HG03354 (cell line): Measurements from ENCODE around the gene TNFRSF14.

Experiments
- ATAC-seq: cut with Tn5 transposase; IDR thresholded peaks from one replicate; pipeline ENCODE4 v1.9.1; 2021; ENCODE audit warnings: mild to moderate bottlenecking; ENCODE audit not compliant: unreplicated experiment, poor library complexity, severe bottlenecking

The TNFRSF14 gene

DNA sequence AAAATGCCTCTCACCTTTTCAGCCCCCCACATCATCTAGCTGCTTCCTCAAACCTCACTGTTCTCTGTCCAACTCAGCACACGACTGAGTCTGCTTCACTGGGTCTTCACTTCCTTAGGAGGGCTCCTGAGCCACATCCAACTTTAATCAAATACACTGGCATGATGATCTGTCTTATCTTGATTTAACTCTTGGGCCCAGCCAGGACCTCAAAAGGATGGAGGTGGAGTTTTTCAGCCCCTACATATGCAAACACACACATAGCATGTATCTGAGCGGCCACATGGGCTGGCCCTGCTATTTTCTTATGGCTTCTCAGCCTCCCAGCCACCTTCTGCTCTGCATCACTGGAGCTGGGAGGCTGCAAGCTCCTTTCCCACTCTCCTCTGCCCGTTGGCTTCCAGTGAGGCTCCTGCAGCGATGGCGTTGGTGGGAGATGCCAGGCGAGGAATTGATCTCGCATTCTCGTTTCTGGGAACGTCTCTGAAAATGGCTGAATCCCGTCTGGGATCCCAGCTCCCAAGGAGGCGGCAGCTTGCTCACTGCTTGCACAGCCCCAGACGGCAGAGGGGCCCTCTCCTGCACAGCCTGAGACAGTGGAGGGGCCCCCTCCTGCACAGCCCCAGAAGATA lies 28.6 kb downstream of the TNFRSF14 start:
- no peak for ATAC-seq

DNA sequence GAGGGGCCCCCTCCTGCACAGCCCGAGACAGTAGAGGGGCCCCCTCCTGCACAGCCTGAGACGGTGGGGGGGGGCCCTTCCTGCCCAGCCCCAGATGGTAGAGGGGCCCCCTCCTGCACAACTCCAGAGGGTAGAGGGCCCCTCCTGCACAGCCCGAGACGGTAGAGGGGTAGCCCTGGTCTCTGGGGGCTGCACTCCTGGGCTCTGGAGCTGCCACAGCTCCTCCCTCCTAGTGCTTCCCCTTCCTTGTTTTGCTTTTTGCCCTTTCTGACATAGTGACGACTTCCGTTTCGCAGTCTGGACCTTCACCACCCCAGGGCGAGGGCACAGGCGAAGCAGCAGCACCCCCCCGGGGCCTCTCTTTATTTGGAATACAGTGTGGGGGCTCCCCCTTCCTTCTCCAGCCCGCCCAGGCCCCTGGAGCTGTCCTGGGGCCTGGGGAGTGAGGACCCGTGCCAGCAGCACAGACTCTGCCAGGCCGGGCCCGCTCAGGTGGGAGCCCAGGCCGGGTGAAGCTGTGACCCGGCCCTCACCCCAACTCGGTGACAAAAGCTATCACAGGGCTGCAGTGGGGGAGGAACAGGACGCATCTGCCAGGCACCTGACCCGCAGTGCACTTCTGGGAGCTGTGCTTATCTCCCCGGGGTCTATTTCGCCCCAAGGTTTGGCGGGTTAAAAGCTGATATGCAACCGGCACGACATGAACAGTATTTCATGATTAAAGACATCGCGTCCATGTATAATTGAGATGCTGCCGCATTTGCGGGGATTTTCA lies 29.3 kb downstream of the TNFRSF14 start:
- ATAC-seq: peak; percentile 52

DNA sequence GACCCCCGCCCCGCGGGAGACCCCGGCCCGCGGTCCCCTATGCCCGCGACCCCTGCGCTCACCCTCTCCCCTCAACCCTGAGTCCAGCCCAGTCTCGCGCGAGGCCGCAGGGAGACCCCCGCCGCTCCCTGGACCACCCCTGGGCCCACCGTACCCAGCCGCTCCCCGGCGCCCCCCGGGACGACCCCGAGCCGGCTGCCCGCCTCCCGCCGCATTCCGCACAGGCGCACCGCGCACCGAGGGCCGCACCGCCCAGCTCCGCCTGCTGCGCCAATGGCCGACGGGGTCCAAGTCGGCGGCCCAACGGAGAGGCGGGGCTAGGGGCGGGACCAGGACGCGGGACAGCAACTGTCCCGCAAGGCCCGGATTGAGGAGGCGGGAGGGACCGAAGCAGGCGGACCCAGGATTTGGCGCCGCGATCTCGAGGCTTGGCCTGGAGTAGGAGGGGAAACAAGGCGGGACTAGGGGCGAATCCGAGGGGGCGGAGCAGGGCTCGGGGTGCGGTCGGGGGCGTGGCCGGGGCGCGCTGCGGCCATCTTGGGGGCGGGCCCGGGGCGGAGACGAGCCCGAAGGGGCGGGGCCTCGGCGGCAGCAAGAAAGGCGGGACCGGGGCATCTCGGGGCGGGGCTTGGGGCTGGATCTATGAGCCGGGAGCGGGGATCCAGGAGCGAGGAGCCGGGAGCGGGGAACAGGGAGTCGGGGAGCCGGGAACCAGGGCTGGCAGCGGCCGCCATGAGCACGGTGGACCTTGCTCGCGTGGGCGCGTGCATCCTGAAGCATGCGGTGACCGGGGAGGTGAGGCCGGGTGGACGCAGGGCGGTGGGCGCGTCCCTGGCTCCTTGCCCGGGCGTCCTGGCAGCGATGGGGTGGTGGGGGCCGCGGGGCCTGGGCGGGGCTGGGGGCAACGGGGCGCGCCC lies 30.2 kb downstream of the TNFRSF14 start, which contains the start of gene PRXL2B:
PRXL2B (plus strand) TSS at position 624 of the 917 bp plus-strand sequence; CDS start at position 733, 109 bp downstream.
- peak; percentile 67 for ATAC-seq

DNA sequence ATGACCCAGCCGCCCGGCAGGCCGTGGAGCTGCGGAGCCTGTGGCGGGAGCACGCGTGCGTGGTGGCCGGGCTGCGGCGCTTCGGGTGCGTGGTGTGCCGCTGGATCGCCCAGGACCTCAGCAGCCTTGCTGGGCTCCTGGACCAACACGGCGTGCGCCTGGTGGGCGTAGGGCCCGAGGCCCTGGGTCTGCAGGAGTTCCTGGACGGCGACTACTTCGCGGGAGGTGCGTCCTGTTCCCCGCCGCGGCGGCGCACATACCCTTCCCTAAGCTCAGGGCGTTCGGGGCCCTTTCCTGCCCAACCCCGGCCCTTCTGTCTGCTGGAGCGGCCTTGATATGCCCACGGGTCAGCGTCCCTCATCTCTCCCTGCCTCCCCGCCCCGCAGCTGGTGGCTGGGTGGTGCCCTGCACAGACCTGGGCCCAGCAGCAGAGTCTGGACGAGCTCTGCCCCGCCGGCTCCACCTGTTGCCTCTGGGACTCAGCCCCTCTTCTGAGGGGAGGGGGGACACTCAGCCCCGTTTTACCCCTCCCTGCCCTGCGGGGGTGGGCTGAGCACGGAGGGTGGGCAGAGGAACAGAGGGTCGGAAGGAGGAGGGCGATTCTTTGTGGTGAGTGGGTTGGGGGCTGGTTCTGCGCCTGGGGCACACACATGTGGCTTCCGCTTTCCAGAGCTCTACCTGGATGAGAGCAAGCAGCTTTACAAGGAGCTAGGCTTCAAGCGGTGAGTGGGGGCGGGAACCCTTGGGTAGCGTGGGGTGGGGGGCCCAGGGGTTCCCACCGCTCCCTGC lies 31.1 kb downstream of the TNFRSF14 start:
- ATAC-seq: peak; percentile 2

DNA sequence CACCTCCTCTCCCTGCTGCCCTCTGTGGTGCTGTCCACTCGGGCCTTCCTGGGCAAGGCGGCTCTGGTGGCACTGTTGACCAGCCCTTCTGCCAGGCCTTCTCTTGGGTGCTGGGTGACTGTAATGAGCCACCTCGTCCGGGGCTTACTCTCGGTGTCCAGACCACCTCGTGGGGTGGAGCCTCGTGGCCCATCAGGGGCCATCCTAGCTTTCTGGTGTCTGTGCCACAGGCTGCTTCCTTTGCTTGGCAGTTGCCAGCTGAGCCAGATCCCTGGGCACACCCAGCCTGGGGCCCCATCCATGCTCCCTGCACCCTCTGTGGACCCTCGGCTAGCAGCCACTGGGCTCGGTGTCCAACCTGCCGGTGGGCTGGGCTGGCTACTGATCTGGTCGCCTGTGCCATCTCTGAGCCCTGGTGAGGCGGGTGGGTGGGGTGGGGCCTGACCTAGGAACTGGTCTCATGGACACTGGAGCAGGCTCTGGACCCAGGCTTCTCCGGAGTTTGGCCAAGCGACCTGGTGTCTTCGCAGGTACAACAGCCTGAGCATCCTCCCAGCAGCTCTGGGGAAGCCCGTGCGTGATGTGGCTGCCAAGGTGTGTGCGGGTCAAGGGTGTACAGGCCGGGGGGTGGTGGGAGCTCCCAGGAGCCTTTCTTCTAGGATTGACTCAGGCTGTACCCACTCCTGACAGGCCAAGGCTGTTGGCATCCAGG lies 31.8 kb downstream of the TNFRSF14 start:
- ATAC-seq: no peak

DNA sequence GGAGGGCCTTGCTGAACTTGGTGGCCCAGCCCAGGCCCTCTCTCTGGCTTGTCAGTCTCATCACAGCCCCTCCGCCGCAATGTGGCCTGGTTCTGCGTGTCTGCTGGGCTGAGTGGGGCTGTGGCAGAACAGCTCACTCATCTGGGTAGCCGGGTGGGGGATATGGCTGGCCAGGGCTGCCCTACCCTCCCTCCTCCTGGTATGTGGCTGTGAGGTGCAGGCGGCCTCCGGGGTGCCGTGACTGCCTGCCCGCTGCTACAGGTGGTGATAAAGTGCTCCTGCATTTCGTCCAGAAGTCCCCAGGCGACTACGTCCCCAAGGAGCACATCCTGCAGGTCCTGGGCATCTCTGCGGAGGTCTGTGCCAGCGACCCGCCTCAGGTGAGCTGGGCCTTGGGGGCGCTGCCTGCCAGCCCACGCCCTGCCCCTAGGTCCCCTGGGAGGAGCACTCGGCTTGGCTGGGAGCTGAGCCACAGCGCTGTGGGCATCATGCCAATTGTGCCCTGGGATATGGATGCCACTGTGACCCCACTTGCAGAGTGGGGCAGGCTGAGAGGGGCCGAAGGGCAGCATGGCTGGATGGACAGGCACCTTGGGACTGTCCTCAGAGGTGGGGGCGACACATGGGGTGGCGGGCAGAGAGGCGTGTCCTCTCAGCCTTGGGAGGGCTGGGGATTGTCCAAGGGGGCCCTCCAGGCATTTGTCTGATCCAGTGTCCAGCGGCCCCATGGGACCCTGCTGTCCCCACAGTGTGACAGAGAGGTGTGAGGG lies 32.7 kb downstream of the TNFRSF14 start:
- ATAC-seq: no peak

DNA sequence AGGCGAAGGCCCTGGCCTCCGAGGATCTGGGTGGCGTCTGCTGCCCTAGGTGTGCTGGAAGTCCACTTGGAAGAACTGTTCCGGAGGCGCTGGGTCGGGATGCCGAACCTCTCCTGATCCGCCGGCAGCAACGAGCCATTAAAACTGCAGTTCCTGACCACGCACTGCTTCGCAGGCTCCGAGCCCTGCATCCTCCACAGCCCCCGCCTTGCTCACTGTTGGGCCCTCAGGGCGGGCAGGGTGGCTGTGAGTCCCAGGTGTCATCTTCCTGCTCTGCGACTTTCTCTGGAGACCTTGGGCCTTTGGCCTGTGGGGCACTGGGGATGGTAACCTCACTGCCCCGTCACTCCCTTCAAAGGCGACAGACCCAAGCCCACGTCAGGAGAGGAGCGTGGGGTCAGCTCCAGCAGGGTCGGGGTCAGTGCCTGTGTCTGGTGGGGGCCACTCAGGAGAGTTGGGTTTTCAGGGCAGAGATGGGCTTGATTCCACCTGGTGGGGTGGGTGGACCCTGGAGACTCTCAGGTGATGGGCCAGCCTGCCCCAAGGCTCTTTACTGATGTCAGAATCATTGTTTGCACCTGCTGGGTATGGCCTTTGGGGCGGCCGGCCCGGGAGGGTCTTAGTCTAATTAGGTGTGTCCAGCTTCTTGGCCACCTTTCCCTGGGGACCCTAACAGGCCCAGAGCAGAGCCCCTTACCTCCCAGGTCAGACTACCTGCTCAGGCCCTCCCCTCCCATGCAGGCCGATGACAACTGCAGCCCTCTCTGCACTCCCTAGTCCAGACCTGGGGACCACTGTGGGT lies 33.5 kb downstream of the TNFRSF14 start:
- no peak for ATAC-seq

DNA sequence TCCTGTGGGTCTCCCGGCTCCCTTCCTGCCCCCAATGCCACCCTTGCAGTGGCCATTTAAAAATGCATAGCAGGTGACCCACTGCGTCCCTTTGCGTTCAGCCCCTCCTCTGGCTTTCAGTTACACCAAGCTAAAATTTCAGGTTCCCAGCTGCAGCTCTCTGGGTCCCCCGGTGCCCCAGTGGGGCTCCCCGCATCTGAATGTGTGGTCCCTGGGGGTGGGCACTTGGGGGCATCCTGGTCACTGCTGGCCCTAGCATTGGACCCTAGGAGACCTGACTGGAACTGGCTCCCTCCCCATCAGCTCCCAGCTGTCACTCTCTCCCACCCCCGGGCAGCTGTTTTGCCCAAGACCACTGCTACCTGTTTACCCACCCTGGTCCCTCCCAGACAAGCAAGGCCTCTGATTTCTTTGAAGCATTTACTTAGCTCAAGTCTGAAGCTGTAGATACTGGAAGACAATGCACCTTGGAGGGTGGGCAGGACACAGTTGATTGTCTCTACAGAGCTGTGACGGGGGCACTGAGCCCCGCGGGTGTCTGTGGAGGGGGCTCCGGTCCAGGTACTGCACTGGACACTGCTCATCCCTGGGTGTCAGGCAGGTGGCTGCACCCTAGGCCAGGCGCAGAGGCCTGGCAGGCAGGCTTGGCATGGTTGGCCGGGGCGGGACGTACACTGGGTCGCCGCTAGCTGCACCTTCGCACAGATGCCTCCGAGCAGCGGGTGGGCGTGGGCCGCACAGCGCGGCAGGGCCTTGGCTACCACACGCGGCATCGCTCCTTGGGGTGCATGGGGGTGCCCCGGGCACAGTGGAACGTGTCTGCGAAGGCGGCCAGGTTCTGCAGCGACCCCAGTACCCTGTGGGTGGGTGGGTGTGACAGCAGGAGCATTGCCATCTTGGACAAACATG lies 34.3 kb downstream of the TNFRSF14 start:
- no peak for ATAC-seq

DNA sequence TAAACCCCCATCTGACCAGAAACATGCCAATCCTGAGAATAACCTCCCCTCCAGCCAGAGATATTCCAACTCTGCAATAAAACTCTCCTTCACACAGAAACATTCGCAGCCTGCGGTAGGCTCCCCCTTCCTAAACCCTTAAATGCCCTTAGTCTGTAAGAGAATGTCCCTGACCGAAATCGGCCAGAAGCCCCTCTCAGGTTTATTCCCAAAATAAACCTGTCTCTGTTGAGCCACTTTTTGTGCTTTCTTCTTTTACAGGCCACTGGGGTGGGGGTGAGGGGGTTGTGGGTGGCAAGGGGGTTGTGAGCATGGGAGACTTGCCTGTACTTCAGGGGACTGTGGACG lies 35.0 kb downstream of the TNFRSF14 start:
- no peak for ATAC-seq

DNA sequence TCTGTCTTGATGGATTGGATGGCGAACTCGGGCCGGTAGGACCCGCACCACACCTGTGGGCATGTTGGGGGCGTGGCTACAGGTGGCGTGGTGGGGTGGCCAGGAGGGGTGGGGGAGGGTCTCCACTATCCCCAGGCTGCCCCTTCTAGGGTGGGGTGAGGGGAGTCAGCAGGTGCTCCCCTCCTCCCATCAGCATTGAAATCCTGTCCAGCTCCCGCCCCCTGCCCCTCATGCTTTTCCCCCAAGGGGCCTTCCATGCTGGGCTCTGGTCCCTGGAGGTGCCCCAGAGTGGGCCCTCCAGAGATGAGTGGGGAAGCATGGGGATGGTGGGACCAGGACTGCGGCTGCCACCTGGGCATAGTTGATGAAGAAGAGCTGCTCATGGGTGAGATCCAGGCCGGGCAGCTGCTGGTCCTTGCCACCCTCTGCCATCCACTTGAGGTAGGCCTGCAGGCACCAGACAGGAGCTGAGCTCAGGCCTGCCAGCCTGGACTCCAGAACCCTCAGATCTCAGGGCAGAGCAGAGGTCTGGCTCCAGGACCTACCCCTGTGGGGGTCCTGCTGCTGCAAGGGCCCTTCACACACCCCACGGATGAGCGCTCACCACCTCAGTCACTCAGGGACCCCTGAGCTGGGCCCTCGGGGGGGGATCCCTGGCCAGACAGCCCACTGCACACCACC lies 35.5 kb downstream of the TNFRSF14 start:
- ATAC-seq: no peak

DNA sequence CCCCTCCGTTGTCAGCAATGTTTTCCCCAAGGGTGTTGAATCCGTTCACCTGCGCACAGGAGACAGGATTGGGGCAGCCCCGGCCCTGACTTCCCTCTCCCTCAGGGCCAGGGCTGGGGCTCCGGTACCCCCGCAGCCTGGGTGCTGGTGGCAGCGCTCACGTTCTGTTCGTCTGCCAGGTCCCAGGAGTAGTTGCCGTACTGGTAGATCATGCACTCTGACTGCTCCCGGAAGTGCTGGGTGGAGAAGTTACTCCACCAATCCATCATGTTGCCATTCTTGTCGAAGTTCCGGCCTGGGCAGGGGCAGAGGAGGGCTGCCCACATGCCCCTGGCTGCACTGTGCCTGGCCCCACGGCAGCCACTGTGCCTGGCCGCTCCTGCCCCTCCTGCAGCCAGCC lies 36.5 kb downstream of the TNFRSF14 start:
- no peak for ATAC-seq

DNA sequence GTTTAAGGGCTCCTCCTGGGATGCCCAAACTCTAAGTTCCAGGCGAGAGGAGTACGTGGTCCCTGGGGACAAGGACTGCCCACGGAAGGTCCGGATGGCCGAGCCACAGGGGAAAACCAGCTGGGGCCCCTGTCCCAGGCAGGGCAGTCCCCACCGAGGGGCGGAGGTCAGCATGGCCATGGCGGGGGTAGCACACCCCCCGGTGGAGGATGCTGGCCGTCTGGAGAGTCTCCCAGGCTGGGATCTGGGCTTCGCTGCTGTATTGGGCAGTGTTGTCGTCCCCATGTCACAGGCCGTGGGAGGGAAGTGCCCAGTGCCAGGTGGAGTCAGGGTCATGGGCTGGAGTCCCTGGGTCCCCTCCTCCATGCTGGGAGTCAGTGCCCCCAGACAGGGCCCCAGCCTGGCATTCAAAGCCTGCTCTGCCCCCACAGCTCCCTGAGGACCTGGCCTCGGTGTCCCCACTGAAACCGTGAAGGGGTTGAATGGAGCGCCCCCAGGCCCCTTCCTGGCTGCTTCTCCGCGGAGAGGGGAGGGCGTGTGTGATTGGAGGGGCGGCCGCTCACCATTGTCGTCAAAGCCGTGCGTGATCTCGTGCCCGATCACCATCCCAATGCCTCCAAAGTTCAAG lies 37.2 kb downstream of the TNFRSF14 start:
- ATAC-seq: no peak

DNA sequence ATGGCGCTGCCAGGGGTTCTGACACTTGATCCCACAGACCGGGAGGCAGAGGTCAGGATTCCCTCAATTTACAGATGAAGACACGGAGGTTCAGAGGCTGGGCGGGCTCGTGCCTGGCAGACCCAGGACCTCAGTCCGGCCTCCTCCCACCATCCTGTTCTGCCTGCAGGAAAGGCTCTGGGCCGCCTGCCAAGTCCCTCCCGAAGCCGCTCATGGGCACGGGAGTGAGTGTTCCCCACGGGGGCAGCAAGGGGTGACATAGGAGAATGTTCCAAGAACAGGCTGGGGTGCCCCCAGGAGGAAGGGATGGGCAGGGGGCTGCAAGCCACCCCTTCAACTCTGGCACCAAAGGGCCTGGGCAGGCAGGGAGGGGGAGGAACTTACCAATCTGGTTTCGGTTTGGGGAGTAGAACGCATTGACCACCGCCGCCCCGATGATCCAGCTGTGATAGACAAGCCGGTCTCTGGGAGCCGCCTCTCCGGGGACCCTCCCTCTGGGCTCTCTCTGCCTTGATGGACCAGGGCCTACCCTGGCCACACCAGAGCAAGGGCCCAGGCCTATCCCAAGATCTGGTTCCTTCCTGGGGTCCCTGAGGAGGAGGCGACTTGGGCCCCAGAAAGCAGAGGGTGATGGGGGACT lies 38.0 kb downstream of the TNFRSF14 start:
- ATAC-seq: no peak

DNA sequence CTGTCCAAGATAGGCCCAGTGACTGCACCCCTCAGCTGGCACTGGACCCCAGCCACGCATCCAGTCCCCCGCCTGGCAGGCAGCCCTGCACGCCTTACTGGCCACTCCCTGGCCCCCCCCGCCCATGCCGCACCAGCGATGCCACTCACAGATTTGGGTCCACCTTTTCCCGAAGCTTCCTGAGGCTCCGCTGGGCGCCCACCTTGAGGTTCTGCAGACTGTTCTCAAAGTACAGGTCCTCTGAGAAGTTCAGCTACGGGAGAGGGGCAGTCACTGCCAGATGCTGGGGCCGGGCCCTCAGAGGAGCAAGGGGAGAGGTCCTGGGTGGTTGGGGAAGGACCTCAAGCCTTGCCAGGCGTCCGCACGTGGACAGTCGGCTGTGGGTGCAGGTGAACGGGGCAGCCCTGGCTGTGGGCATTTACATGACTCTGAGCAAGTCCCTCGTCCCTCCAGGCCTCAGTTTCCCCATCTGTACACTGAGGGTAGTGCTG lies 38.5 kb downstream of the TNFRSF14 start:
- ATAC-seq: no peak

DNA sequence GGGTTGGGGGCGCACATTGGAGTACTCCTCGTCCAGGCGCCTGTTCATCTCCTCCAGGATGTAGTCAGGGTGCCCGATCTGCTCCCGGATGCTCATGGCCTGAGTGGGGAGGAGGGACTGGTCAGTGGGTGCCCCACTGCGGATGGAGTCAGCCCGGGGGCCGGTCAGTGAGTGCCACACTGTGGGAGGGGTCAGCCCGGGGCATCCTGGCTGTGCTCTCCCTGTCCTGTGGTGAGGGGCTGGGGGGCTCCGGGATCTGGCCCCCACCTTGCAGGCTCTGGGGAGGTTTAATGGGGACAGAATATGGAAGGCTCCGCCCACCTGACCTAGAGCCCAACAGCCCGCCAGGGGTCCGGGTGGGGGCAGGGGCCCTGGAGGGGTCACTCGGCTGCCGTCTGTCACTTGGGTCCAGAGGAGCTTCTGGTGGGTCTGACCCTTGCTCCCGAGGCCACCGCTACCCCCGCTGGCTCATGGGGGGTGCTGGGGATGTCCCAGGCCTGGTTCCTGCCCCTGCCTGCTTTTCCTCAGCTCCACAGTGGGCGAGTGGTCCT lies 39.2 kb downstream of the TNFRSF14 start:
- ATAC-seq: no peak
